Measurements from ENCODE around the gene SLC26A8. TPM values are rescaled to one million over a fixed set of nuclear protein-coding genes. Genes with fewer than 3 reads are reported as not detected.

The SLC26A8 gene
- total and polyA plus RNA-seq, 2 of the 13 experiments (the other 11 are each of a cell fraction or from before 2014, with no cell fraction given) = 0.46 TPM; not detected in 1

- TF ChIP-seq RFXAP (CRISPR knock-in tag; IDR thresholded peaks at IDR 0.05; ENCODE audit: borderline replicate concordance) (no peak), ZNF296 (CRISPR knock-in tag; conservative IDR thresholded peaks at IDR 0.05) (0 out of 2 replicates have a peak, but pooled peaks have one; percentile 60), ZNF557 (CRISPR knock-in tag; IDR thresholded peaks at IDR 0.05) (no peak), ZNF556 (CRISPR knock-in tag; IDR thresholded peaks at IDR 0.05; ENCODE audit: borderline replicate concordance) (no peak), ZNF607 (CRISPR knock-in tag; IDR thresholded peaks at IDR 0.05; ENCODE audit: borderline replicate concordance) (no peak; the same call in 1 of the 2 replicates), ZFP91 (CRISPR knock-in tag; IDR thresholded peaks at IDR 0.05; ENCODE audit: borderline replicate concordance) (no peak; the same call in 1 of the 2 replicates), AKNA (CRISPR knock-in tag; IDR thresholded peaks at IDR 0.05; ENCODE audit: borderline replicate concordance) (0 out of 2 replicates have a peak, but pooled peaks have one; percentile 10), ZNF746 (CRISPR knock-in tag; IDR thresholded peaks at IDR 0.05) (peak; percentile 59; the same call in 1 of the 2 replicates)
Measured at GRCh38 chr6:36028088-36028876, 3.8 kb upstream of the SLC26A8 start (continued).
